Osteoblast (primary cell): ENCODE measurements around the gene SPATA13. TPM values are rescaled to one million over a fixed set of nuclear protein-coding genes. Genes with fewer than 3 reads are reported as not detected.
A peak's percentile ranks its signal among the peaks of the same experiment; 100 is the strongest.

Experiments used
- DNase-seq: peaks from one replicate; pipeline ENCODE4 v3.0.0; 2011; ENCODE audit warnings: low spot score, mixed read lengths; ENCODE audit not compliant: insufficient read length; ENCODE audit errors: missing footprints
- H2AFZ ChIP-seq: 2 replicates; pipeline ENCODE4 v1.6.0; 2011; ENCODE audit warnings: mild to moderate bottlenecking, low read length
- H3K27ac ChIP-seq: 2 replicates; pipeline ENCODE4 v1.5.1; 2011; ENCODE audit warnings: mild to moderate bottlenecking, low read depth, low read length, moderate library complexity
- H3K27me3 ChIP-seq: 2 replicates; pipeline ENCODE4 v1.6.0; 2012; ENCODE audit warnings: mild to moderate bottlenecking, control low read depth, inconsistent platforms, low read length, moderate library complexity; ENCODE audit not compliant: insufficient read depth
- H3K36me3 ChIP-seq: 2 replicates; pipeline ENCODE4 v1.5.1; 2011; ENCODE audit warnings: mild to moderate bottlenecking, low read length, control low read depth, moderate library complexity; ENCODE audit not compliant: insufficient read depth
- H3K4me1 ChIP-seq: 2 replicates; pipeline ENCODE4 v1.5.1; 2011; ENCODE audit warnings: mild to moderate bottlenecking, low read length, control low read depth, moderate library complexity; ENCODE audit not compliant: insufficient read depth
- H3K4me2 ChIP-seq: 2 replicates; pipeline ENCODE4 v1.6.0; 2011; ENCODE audit warnings: mild to moderate bottlenecking, low read length; ENCODE audit not compliant: insufficient read depth
- H3K4me3 ChIP-seq: fragments of 200-600 bp; sonication (generic); 3 replicates; pipeline ENCODE4 v1.5.1; 2012; ENCODE audit warnings: mild to moderate bottlenecking, low read length, inconsistent platforms; ENCODE audit not compliant: insufficient read depth
- H3K79me2 ChIP-seq: 2 replicates; pipeline ENCODE4 v1.6.0; 2012; ENCODE audit warnings: mild to moderate bottlenecking, low read length, control low read depth, inconsistent platforms; ENCODE audit not compliant: insufficient read depth
- H3K9me3 ChIP-seq: 2 replicates; pipeline ENCODE4 v1.5.1; 2011; ENCODE audit warnings: low read depth, low read length, control low read depth
- H4K20me1 ChIP-seq: 2 replicates; pipeline ENCODE4 v1.6.0; 2012; ENCODE audit warnings: mild to moderate bottlenecking, low read length, control low read depth; ENCODE audit not compliant: insufficient read depth
- CTCF ChIP-seq: IDR thresholded peaks from 2 replicates; pipeline ENCODE4 v1.5.1; 2011; ENCODE audit warnings: mild to moderate bottlenecking, low read depth, low read length, moderate library complexity; ENCODE audit errors: extremely low read depth
- total RNA-seq: library from RNA; depleted of rRNA; stranded (reverse); fragments of >200 nt; gene quantifications from 2 replicates; pipeline ENCODE4 v1.2.3, GENCODE V29; 2012

Gene SPATA13
- total RNA-seq, 1 donor = 40.2 TPM

DNA sequence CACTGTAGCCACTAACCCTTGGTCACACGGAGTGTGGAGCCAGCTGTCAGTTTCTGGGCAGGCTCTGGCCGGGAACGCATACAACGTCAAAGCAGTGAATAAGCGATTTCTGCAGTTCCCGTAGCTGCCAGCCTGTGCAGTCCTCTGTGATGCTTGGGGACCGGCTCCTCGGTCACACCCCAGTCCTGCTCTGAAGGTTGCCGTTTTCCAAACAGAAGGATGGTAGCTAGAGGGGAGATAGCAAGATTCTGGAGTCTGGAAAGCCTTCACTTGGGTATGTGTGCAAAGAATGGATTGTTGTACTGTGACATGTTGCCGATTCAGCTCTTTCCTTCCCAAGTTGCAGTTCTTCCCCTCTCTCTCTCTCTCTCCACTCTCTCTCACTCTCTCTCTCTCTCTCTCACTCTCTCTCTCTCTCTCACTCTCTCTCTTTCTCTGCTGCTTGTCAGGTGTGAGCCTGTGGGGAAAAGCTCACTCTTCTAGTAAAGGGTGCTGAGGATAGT is 110.2 kb downstream of the SPATA13 start:
- peak overlapping the region; percentile 92 for H3K4me2 ChIP-seq
- no peaks in the 10 kb centered on the region for H4K20me1 ChIP-seq
- H3K4me3 ChIP-seq = peak overlapping the region; percentile 73
- no peaks in the 10 kb centered on the region for H3K27me3 ChIP-seq
- no peaks in the 10 kb centered on the region for H3K9me3 ChIP-seq
- peak overlapping the region; percentile 78 for H3K27ac ChIP-seq
- H3K4me1 ChIP-seq = peaks cover 24% of the 10 kb centered on the region
- DNase-seq = peak; percentile 74
- peak overlapping the region; percentile 94 for H2AFZ ChIP-seq
- H3K36me3 ChIP-seq = no peaks in the 10 kb centered on the region
- H3K79me2 ChIP-seq = no peaks in the 10 kb centered on the region
- TF ChIP-seq CTCF = no peak

DNA sequence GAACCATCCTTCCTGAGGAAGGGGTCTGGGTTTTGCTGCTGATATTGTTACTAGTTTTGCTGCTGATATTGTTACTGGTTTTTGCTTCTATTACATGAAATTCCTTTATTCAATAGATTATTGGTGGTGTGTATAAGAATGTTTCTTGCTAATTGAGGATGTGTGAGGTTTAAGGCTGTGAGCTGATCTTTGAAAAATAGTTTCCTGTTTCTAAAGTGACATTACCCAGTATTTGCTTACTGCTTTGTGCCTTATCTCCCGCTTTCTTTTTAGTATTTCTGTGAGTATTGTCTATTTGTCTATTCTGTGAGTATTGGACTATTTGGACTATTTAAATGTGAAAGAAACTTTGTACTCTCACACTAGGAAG is 110.7 kb downstream of the SPATA13 start:
- no peak for TF ChIP-seq CTCF
- Histone ChIP-seq H3K27me3 (no peaks in the 10 kb centered on the region), H3K9me3 (no peaks in the 10 kb centered on the region), H3K4me2 (peak overlapping the region; percentile 92), H3K4me1 (peaks cover 24% of the 10 kb centered on the region), H3K4me3 (peak overlapping the region; percentile 73), H2AFZ (peak overlapping the region; percentile 94), H3K36me3 (no peaks in the 10 kb centered on the region), H4K20me1 (no peaks in the 10 kb centered on the region), H3K79me2 (no peaks in the 10 kb centered on the region), H3K27ac (peak overlapping the region; percentile 78)
- no peak for DNase-seq

- Histone ChIP-seq H4K20me1 (no peaks in the 10 kb centered on the region), H3K27ac (peak overlapping the region; percentile 78), H2AFZ (peak overlapping the region; percentile 94), H3K4me1 (peaks cover 24% of the 10 kb centered on the region), H3K4me2 (peak overlapping the region; percentile 92), H3K79me2 (no peaks in the 10 kb centered on the region), H3K9me3 (no peaks in the 10 kb centered on the region), H3K27me3 (no peaks in the 10 kb centered on the region), H3K36me3 (no peaks in the 10 kb centered on the region), H3K4me3 (peak overlapping the region; percentile 73)
- peak; percentile 96 for DNase-seq
- no peak for TF ChIP-seq CTCF
These were observed 111.3 kb downstream of the SPATA13 start for GRCh38 chr13:24271601-24272451.

DNA sequence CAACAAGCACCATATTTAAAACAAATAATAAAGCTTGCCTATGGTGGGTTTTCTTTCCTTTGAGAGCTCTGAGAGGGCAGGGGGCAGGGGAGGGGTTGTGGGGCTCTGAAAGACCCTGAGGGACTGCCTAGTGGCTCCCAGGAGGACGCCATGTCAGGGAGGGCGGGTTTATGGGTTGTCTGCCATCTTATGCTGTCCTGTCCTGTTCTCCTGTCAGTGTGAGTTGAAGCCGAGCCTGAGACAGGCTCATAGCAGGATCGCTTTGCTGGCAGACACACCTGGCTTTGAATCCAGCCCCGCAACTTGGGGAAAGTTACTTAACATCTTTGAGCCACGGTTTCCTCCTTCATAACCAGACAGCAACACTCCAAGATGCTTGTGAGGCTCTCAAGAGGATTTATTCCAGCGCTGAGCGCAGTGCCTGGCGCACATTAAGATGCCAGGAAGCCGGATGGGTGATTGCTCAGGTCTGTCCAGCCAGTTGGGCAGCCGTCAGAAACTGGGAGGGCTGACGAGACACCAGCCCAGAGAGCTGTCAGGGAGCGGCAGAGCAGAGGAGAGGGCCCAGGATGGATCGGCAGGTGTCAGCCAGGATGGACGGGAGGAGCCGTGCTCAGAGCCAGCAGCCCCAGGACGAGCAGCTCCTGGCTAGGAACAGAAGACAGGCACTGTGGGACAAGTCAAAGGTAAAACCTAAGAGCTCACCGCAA is 112.1 kb downstream of the SPATA13 start:
- H3K9me3 ChIP-seq = no peaks in the 10 kb centered on the region
- peak overlapping the region; percentile 78 for H3K27ac ChIP-seq
- peaks cover 24% of the 10 kb centered on the region for H3K4me1 ChIP-seq
- H4K20me1 ChIP-seq = no peaks in the 10 kb centered on the region
- H3K4me2 ChIP-seq = peak overlapping the region; percentile 92
- no peak for DNase-seq
- no peaks in the 10 kb centered on the region for H3K36me3 ChIP-seq
- no peak for TF ChIP-seq CTCF
- peak overlapping the region; percentile 94 for H2AFZ ChIP-seq
- H3K4me3 ChIP-seq = peak overlapping the region; percentile 73
- H3K79me2 ChIP-seq = no peaks in the 10 kb centered on the region
- no peaks in the 10 kb centered on the region for H3K27me3 ChIP-seq
